ENCODE measurements around the gene CTDNEP1.

The CTDNEP1 gene

DNA sequence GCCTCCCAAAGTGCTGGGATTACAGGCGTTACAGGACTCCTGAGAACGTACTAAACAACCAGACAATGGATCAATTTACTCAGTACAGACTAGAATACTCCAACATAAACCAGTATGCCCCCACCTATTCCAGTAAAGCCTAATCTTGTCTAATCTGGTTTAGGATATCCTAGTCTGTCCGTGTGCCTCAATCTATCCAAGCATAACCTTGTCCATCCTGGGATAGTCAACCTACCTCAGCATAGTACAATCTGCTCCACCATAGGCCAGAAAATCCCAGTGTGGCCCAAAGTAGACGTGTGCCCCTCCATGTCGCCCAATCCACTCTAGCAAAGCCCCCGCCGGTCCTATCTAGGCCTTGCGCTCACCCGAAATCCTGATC, 17.8 kb downstream of the CTDNEP1 start:
- TF ChIP-seq, protein P1, sequence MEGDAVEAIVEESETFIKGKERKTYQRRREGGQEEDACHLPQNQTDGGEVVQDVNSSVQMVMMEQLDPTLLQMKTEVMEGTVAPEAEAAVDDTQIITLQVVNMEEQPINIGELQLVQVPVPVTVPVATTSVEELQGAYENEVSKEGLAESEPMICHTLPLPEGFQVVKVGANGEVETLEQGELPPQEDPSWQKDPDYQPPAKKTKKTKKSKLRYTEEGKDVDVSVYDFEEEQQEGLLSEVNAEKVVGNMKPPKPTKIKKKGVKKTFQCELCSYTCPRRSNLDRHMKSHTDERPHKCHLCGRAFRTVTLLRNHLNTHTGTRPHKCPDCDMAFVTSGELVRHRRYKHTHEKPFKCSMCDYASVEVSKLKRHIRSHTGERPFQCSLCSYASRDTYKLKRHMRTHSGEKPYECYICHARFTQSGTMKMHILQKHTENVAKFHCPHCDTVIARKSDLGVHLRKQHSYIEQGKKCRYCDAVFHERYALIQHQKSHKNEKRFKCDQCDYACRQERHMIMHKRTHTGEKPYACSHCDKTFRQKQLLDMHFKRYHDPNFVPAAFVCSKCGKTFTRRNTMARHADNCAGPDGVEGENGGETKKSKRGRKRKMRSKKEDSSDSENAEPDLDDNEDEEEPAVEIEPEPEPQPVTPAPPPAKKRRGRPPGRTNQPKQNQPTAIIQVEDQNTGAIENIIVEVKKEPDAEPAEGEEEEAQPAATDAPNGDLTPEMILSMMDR (conservative IDR thresholded peaks at IDR 0.05; ENCODE audit: low read depth, low read length): no peak
- H3K4me3 ChIP-seq (ENCODE audit: low read depth, low read length): peak overlapping the region; percentile 78
- peak; percentile 40 for DNase-seq (ENCODE audit: low read depth)

DNA sequence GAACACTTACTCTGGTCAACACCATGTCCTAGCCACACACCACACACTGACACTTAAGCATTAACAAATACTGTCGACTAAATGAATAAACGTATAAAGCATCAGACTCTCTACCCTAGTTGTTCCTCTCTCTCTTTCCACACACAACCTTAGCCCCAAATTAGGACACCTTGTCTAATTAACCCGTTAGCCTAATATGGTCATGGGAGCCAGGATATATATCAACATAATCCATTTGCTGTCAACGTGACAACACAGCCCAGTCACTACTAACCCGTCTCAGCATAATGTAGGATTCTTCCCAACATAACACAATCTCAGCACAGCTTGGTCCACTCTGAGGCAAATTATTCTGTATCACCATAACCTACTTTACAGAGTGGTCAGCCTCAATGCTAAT, 19.4 kb downstream of the CTDNEP1 start:
- H3K4me3 ChIP-seq (ENCODE audit: low read depth, low read length): no peak overlapping the region
- DNase-seq (ENCODE audit: low read depth): no peak
- TF ChIP-seq, protein P1 (conservative IDR thresholded peaks at IDR 0.05; ENCODE audit: low read depth, low read length): no peak

DNA sequence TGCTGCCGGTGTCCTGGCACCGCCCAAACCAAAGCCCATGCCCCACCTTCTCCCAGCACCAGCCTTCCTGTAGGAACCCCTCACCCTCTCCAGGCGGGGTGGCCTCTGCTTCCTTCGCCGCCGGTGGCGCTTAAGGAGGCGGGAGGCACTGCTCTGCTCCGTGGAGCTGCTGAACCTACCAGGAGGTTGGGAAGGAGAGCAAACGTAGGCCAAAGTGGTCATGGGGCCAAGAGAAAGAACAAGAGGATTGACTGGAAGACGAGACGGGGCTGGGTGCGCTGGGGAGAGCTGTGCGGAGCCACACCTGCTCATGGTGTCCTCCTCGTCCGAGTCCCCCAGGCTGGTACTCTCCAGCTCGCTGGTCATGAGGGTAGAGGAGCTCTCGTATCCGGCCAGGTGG, 22.0 kb downstream of the CTDNEP1 start:
- TF ChIP-seq, protein P1 (conservative IDR thresholded peaks at IDR 0.05; ENCODE audit: low read depth, low read length): no peak
- no peak overlapping the region for H3K4me3 ChIP-seq (ENCODE audit: low read depth, low read length)
- no peak for DNase-seq (ENCODE audit: low read depth)

DNA sequence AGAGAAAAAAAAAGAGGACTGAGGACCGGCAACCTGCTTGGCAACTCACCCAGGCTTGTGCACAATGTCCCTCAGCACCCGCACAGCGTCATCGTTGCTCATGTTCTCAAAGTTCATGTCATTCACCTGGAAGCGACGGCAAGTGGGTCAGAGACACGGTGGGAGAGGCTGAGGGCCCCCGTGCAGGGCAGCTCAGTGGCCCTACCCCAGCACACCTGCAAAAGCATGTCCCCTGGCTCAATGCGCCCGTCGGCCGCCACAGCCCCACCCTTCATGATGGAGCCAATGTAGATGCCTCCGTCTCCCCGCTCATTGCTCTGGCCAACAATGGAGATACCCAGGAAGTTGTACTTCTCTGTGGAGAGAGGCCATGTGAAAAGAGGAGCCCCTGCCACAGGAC, 22.6 kb downstream of the CTDNEP1 start:
- TF ChIP-seq, protein P1 (conservative IDR thresholded peaks at IDR 0.05; ENCODE audit: low read depth, low read length): no peak
- DNase-seq (ENCODE audit: low read depth): no peak
- no peak overlapping the region for H3K4me3 ChIP-seq (ENCODE audit: low read depth, low read length)

DNA sequence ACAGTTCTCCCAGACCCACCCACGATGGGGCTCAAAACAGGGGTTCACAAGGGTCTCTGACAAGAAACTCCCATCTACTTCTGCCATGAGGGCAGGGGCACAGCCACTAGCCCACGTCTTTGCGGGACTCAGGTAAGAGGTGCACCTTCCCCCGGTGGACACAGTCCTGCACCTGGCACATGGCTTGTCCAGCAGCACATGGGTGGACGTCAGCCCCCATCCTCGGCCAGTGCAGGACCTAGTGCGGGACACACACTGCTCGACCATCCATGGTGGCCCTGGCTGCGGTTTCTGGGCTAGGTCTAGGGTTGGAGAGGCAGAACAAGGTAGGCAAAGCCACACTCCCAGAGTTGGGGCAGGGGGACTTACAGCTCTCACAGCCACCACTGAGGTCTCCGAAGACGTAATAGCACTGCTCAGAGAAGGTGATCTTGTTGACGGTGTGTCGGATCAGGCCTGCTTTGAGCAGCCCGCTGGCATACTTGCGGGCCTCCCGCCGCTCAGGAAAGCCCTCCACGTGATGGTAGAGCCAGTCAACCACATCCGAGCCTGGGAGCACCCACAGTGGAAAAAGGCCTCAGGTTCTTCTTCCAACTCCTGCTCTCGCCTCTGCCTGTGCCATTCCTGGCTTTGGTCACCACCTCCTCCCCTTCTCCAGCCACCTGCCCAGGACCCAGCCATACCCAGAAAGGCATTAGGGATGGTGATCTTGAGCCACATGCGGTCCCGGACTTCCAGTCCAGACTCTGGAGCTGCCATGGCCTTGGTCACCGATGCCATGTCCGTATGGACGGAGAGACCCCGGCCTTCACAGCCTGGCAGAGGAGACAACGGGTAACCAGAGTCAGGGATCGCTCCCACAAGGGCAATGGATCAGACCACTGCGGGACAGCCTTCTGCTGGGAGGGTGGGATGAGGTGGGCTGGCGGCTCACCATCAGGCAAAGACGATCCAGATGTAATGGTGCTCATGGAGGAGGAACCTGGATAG, 24.5 kb downstream of the CTDNEP1 start:
- DNase-seq (ENCODE audit: low read depth): no peak
- TF ChIP-seq, protein P1 (conservative IDR thresholded peaks at IDR 0.05; ENCODE audit: low read depth, low read length): no peak
- H3K4me3 ChIP-seq (ENCODE audit: low read depth, low read length): no peak overlapping the region

DNA sequence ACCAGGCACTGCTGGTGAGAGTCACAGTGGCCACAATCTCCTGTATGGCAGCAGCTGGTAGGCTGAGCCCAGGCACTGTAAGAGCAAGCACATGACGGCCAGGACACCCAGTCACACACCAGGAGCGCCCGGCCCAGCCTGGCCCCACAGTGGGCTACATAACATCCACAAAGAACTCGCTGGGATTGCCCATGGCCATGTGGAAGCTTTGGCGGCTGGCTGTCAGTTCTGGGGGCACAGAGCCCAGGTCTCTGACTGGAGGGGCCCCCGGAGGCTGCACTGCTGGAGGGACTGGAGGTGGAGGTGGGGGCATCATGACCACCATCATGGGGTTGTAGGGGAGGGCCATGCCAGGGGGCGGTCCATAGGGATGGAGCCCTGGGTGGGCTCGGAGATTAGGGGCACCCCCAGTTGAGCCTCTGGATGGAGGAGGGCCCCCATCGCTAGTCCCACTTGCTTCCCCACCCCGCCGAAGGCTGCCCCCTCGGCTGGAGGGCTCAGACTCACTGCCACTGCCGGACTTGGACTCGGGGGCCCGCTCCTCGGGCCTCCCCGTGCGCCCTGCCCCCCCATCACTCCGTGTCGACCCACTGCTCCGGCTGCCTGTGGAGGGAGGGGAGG, 25.7 kb downstream of the CTDNEP1 start:
- no peak for DNase-seq (ENCODE audit: low read depth)
- H3K4me3 ChIP-seq (ENCODE audit: low read depth, low read length): no peak overlapping the region
- TF ChIP-seq, protein P1 (conservative IDR thresholded peaks at IDR 0.05; ENCODE audit: low read depth, low read length): no peak
